Adrenal gland (tissue), 12 donors: ENCODE data around the gene STYX. TPM values are rescaled to one million over a fixed set of nuclear protein-coding genes. Genes with fewer than 3 reads are reported as not detected.

ENCODE experiments used
- DNase-seq, 7 donors: peaks; one replicate each; pipeline ENCODE4 v3.0.0-alpha.2; 2019 to 2020
- H3K27ac ChIP-seq, 5 donors: fragments of 200-600 bp; sonication (generic) in 4 of 5; 1 replicate in 3 of 5; 2 replicates in 2 of 5; pipeline versions ENCODE4 v1.5.1 to v1.8.0; 2016 to 2020; ENCODE audit warnings: mild to moderate bottlenecking in 1 of 5
- H3K27me3 ChIP-seq: fragments of 200-600 bp; 2 replicates; pipeline ENCODE4 v1.8.0; 2021
- H3K36me3 ChIP-seq, 2 donors: fragments of 200-600 bp; replicated peaks in 1 of 2; 1 replicate in 1 of 2; 2 replicates in 1 of 2; pipeline versions ENCODE4 v1.5.1 to v1.8.0; 2018 to 2022
- H3K4me1 ChIP-seq, 2 donors: fragments of 200-600 bp; replicated peaks in 1 of 2; 1 replicate in 1 of 2; 2 replicates in 1 of 2; pipeline versions ENCODE4 v1.5.1 to v1.8.0; 2018 to 2021
- H3K4me3 ChIP-seq, 4 donors: fragments of 200-600 bp; sonication (generic) in 3 of 4; one replicate each; pipeline ENCODE4 v1.5.1; 2016 to 2018
- H3K9me3 ChIP-seq, 3 donors: fragments of 200-600 bp; sonication (generic) in 1 of 3; replicated peaks in 1 of 3; 1 replicate in 2 of 3; 2 replicates in 1 of 3; pipeline versions ENCODE4 v1.5.1 to v1.8.0; 2016 to 2021
- POLR2A ChIP-seq, 2 donors: fragments of 450-650 bp; IDR thresholded peaks; one replicate each; pipeline ENCODE4 v1.6.1; 2017; ENCODE audit warnings: antibody characterized with exemption in 2 of 2, mild to moderate bottlenecking in 2 of 2, moderate library complexity in 1 of 2
- WGBS, 4 donors: extraction: QIAGEN DNeasy Blood & Tissue Kit in 2 of 4; methylation state at CpG; one replicate each; pipeline versions ENCODE4 v1.1.5 to v1.1.7; 2013 to 2017; 5-methylcytosine and 5-hydroxymethylcytosine counted together
- intact Hi-C, 2 donors: fragments of 100-400 bp; cut with DNase I; formaldehyde crosslinking; loops; one replicate each; pipeline versions ENCODE4 v1.14.1 to v1.15.0; 2022 to 2023
- polyA plus RNA-seq, 3 donors: library from polyadenylated mRNA; stranded (reverse); fragments of 200-250 nt in 2 of 3; fragments of 350-450 nt in 1 of 3; fragmentation: Illumina TruSeq in 1 of 3; extraction: RNeasy Lipid Tissue Mini Kit (QIAGEN cat#74804) in 1 of 3; gene quantifications; one replicate each; pipeline ENCODE4 v1.2.3, GENCODE V29; 2013 to 2014
- total RNA-seq, 9 donors: library from RNA; depleted of rRNA in 4 of 9; stranded (reverse); fragments of >200 nt in 4 of 9; fragments of 120-200 nt in 1 of 9; fragmentation: NEBNext Ultra II Directional in 1 of 9; extraction: Animal tissue kit (Norgen Biotek cat#: 25700) in 1 of 9; gene quantifications; one replicate each; pipeline versions ENCODE4 v1.1.0 to v1.2.4, GENCODE V29; 2013 to 2023
- TF ChIP-seq, protein P1 (sequence below), 6 experiments: fragments of 450-650 bp in 4 of 6; fragments of 200-600 bp in 2 of 6; sonication (generic) in 1 of 6; IDR thresholded peaks; 1 replicate in 5 of 6; 2 replicates in 1 of 6; pipeline versions ENCODE4 v1.5.1 to v1.8.0; 2016 to 2021; ENCODE audit warnings: antibody characterized with exemption in 6 of 6, mild to moderate bottlenecking in 2 of 6, moderate library complexity in 1 of 6
- donor health status: healthy with polysubstance abuse.
- donor health status: Bipolar disorder and iron deficiency.
- donor health status: DM: yes; HTN: yes; CAD: no.
- donor health status: DM: no; HTN: no; CAD: no.
- donor health status: DM: no; HTN: no; CAD: no.
- donor health status: DM: yes; HTN: yes; CAD: no.

The STYX gene
- total and polyA plus RNA-seq, 12 donors, result 1.6 to 13.0 (median 6.4) TPM

DNA sequence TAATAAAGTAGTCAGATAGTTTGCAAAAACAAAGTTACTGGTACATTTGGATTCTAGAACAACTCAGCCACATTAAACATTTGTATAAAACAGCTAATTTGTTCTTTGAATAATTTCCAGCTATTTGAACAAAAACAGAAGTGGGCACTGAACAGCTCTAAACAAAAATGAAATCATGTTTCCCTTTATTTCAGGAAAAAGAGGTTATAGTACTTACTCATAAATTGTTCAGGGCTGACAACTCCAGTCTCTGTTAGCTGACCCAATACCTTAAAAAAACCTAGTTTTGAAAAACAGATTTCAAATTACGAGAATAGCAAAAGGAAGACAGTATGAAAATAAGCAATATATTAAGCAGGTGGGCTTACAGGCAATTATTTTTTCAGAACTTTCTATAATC lies 53.2 kb downstream of the STYX start:
- 63 to 82% (median 70%) methylated on average over 1 of the region's 1 CpG for WGBS, 4 donors
- no peak overlapping the region for H3K27ac ChIP-seq
- no peaks in the 10 kb centered on the region for H3K9me3 ChIP-seq
- TF ChIP-seq, protein P1, sequence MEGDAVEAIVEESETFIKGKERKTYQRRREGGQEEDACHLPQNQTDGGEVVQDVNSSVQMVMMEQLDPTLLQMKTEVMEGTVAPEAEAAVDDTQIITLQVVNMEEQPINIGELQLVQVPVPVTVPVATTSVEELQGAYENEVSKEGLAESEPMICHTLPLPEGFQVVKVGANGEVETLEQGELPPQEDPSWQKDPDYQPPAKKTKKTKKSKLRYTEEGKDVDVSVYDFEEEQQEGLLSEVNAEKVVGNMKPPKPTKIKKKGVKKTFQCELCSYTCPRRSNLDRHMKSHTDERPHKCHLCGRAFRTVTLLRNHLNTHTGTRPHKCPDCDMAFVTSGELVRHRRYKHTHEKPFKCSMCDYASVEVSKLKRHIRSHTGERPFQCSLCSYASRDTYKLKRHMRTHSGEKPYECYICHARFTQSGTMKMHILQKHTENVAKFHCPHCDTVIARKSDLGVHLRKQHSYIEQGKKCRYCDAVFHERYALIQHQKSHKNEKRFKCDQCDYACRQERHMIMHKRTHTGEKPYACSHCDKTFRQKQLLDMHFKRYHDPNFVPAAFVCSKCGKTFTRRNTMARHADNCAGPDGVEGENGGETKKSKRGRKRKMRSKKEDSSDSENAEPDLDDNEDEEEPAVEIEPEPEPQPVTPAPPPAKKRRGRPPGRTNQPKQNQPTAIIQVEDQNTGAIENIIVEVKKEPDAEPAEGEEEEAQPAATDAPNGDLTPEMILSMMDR (IDR thresholded peaks at IDR 0.05), result no peak
- TF ChIP-seq POLR2A (IDR thresholded peaks at IDR 0.05), result no peak
- intact Hi-C loops, result no loop called here
- H3K4me1 ChIP-seq, result no peaks in the 10 kb centered on the region
- H3K27me3 ChIP-seq, result no peaks in the 10 kb centered on the region
- H3K4me3 ChIP-seq, result no peak overlapping the region
- H3K36me3 ChIP-seq, result peaks cover 0 to 6% of the 10 kb centered on the region in 2 donors
- no peak for DNase-seq

- Histone ChIP-seq H3K27me3 (no peaks in the 10 kb centered on the region), H3K9me3 (no peaks in the 10 kb centered on the region), H3K27ac (no peak overlapping the region), H3K4me3 (no peak overlapping the region), H3K36me3 (no peaks in the 10 kb centered on the region), H3K4me1 (peaks cover 0 to 9% of the 10 kb centered on the region in 2 donors)
- no peak for DNase-seq
- intact Hi-C loops, result no loop called here
- no peak for TF ChIP-seq POLR2A (IDR thresholded peaks at IDR 0.05)
- TF ChIP-seq, protein P1 (IDR thresholded peaks at IDR 0.05), result no peak
Measured at GRCh38 chr14:52786887-52787286, 56.9 kb downstream of the STYX start.

DNA sequence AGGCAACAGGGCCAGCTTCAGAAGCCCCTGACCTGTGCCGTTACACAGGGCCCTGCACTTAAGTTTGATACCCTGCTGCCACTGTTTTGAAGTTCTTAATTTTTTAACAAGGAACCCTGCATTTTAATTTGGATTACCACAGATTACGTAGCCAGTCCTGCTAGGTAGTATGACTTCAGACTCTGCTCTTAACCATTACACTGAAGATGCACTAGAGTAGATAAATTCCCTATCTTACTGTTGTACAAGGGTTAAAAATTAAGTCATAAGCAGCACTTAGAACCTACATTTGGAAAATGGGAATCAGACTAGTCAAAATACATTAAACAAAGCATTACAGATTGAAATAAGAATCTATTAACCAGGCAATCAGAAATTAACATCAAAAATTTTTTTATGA lies 59.2 kb downstream of the STYX start:
- Histone ChIP-seq H3K4me1 (peaks cover 4 to 9% of the 10 kb centered on the region in 2 donors), H3K4me3 (no peak overlapping the region), H3K36me3 (no peaks in the 10 kb centered on the region), H3K27ac (no peak overlapping the region), H3K27me3 (no peaks in the 10 kb centered on the region), H3K9me3 (no peaks in the 10 kb centered on the region)
- TF ChIP-seq, protein P1 (IDR thresholded peaks at IDR 0.05), result no peak
- no peak for TF ChIP-seq POLR2A (IDR thresholded peaks at IDR 0.05)
- WGBS, 4 donors, result 71 to 80% (median 76%) methylated on average over 2 of the region's 2 CpGs
- no peak for DNase-seq
- intact Hi-C loops, result no loop called here

GRCh38 chr14:52790011-52790755 lies 60.2 kb downstream of the STYX start:
- Histone ChIP-seq H3K27ac (no peak overlapping the region), H3K9me3 (no peaks in the 10 kb centered on the region), H3K4me1 (peaks cover 4 to 9% of the 10 kb centered on the region in 2 donors), H3K36me3 (no peaks in the 10 kb centered on the region), H3K4me3 (peak overlapping the region in 2 of 4 donors; percentile 55 to 70), H3K27me3 (no peaks in the 10 kb centered on the region)
- no peak for DNase-seq
- no peak for TF ChIP-seq POLR2A (IDR thresholded peaks at IDR 0.05)
- TF ChIP-seq, protein P1 (IDR thresholded peaks at IDR 0.05), result no peak
- intact Hi-C loops, result no loop called here
- 69 to 71% (median 70%) methylated on average over 18 of the region's 18 CpGs for WGBS, 4 donors
